ENCODE results near the gene ASIC1.

DNA sequence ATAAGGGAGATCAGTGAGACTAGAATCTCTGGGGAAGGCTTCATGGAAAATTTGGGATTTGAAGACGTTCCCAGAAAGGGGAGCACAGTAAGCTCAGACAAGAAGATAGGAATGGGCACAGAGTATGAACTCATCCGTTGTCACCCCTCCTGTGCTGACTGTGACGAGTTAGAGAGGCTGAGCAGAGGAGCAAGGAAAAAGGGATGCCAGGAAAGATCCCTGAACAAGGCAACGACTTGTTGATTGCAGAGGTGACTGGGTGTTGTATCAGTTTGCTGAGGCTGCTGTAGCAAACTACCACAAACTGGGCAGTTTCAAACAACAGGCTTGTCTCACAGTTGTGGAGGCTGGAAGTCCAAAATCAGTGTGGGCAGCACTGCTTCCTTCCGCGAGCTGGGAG lies 40.6 kb downstream of the ASIC1 start:
- no peak for TF ChIP-seq POLR2A (IDR thresholded peaks at IDR 0.05)
- TF ChIP-seq, protein P1, sequence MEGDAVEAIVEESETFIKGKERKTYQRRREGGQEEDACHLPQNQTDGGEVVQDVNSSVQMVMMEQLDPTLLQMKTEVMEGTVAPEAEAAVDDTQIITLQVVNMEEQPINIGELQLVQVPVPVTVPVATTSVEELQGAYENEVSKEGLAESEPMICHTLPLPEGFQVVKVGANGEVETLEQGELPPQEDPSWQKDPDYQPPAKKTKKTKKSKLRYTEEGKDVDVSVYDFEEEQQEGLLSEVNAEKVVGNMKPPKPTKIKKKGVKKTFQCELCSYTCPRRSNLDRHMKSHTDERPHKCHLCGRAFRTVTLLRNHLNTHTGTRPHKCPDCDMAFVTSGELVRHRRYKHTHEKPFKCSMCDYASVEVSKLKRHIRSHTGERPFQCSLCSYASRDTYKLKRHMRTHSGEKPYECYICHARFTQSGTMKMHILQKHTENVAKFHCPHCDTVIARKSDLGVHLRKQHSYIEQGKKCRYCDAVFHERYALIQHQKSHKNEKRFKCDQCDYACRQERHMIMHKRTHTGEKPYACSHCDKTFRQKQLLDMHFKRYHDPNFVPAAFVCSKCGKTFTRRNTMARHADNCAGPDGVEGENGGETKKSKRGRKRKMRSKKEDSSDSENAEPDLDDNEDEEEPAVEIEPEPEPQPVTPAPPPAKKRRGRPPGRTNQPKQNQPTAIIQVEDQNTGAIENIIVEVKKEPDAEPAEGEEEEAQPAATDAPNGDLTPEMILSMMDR (IDR thresholded peaks at IDR 0.05) = no peak
